GM18870 (cell line): ENCODE results near the gene ANKRD55.
"Not testable (repeated sequence)": the region's sequence is repeated elsewhere in the genome, so short reads cannot be mapped to it uniquely, and the experiment has no call there.

Experiments used
- ATAC-seq: cut with Tn5 transposase; IDR thresholded peaks from one replicate; pipeline ENCODE4 v1.9.1; 2021; ENCODE audit warnings: moderate library complexity; ENCODE audit not compliant: unreplicated experiment

ANKRD55 gene

DNA sequence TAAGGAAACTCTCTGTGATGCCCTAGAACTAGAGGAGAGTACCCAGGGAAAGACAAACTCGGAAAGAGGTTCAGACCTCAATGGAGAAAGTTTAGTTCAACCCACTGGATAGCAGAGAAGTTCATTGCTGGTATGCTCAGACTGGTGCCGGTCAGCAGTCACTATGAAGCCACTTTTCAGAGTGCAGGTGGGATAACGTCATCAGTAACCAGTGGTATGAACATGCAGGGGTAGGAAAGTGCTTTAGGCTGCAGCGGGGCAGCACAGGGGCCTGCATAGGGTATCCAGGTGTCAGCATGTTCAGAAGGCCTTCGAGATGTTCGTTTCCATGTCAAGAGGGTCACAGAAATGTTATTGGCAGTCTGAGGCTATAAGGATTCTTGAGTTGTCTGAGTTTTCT, 20.8 kb upstream of the ANKRD55 start:
- no peak for ATAC-seq

DNA sequence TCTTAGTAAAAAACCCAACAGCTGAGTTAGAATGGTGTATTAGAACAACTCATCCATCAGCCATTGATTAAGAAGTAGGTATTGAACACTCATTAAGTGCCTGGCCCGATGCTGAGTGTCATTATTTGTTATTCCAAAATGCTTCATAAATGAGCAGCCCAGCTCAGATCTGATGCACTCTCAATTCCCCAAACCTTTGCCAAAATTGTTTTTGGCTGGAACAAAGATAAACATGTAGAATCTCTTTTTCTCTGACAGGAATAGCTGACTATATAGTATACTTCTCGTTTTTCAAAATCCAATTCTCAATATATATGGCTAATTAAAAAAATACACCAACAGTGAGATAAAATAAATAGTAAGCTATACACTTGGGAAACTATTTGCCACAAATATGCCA, 20.0 kb upstream of the ANKRD55 start:
- no peak for ATAC-seq

- no peak for ATAC-seq
Observed at GRCh38 chr5:56251918-56252553, 18.9 kb upstream of the ANKRD55 start.

GRCh38 chr5:56251440-56251839, 18.3 kb upstream of the ANKRD55 start:
- no peak for ATAC-seq

DNA sequence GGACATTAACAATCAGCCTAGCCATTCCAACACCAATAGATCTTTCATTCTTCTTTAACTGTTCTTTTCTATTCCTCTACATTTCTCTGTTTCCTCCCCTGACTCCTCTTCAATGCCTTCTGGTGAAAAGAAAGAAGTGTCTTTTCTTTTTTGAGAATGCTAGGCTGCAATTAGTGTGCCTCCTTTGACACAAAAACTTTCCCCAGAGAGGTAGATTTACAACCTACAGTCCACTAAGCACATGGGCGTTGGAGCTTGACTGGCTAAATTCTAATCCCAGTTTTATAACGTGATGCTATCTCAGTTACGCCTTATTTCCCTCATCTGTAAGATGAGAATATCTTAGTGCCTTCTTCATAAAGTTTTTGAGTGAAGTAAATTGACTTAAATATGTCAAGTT, 16.9 kb upstream of the ANKRD55 start:
- no peak for ATAC-seq

DNA sequence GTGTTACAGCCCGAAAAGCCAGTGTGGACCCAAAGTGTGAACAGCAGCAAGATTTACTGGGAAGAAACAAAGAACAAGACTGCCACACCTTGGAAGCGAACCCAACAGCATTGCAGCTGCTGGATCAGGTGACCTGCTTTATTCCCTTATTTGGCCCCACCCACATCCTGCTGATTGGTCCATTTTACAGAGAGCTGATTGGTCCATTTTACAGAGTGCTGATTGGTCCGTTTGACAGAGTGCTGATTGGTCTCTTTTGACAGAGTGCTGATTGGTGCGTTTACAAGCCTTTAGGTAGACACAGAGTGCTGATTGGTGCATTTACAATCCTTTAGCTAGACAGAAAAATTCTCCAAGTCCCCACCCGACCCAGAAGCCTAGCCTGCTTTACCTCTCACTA, 16.0 kb upstream of the ANKRD55 start:
- not testable (repeated sequence) for ATAC-seq

GRCh38 chr5:56247592-56247991, 14.5 kb upstream of the ANKRD55 start:
- no peak for ATAC-seq

- no peak for ATAC-seq
Observed at GRCh38 chr5:56246769-56247168, 13.6 kb upstream of the ANKRD55 start.

- ATAC-seq = no peak
Observed at GRCh38 chr5:56245481-56245880, 12.4 kb upstream of the ANKRD55 start.

DNA sequence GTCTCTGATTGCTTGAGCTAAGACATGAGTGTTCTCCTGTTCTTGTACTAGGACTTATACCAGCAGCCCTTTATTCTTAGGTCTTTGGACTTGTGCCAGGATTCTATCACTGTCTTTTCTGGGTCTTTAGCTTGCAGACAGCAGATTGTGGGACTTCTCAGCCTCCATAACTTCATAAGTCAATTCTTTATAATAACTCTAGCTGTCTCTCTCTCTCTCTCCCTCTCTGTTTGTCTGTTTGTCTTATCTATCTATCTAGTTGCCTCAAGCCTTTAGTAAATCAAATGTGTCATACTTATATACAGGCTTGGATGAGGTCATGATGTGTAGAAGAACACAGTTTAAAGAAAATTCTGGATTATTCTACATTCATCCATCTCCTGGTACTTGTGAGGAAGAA, 11.5 kb upstream of the ANKRD55 start:
- no peak for ATAC-seq

DNA sequence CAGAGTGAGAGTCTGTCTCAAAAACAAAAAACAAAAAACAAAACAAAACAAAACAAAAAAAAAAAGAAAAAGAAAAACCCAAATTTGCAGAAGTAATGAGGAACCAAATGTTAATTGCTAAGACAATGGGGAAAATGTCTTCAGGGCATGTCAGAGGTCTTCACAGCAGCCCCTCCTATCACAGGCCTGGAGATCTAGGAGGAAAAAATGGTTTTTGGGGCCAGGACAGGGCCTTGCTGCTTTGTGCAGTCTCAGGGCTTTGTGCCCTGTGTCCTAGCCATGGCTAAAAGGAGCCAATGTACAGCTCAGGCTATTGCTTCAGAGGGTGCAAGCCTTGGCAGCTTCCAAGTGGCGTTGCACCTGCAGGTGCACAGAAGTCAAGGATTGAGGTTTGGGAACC, 9.1 kb upstream of the ANKRD55 start:
- ATAC-seq = not testable (repeated sequence)

DNA sequence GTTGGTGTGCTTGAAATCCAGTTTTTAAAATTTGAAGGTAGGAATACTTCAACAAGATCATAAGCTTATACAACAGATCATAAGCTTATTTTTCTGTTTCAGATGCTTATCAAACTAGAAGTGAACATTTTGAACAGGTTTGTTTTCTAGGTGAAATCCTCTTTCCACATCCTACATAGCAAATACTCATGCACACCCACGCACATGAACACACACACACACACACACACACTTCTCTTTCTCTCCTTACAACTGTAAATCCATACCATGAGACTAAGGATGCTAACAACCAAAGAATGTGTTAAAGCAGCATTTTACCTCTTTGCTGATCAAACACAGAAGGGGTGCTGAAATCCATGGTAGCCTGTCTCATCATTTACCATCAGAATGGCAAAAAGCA, 592 bp downstream of the ANKRD55 start:
- no peak for ATAC-seq

DNA sequence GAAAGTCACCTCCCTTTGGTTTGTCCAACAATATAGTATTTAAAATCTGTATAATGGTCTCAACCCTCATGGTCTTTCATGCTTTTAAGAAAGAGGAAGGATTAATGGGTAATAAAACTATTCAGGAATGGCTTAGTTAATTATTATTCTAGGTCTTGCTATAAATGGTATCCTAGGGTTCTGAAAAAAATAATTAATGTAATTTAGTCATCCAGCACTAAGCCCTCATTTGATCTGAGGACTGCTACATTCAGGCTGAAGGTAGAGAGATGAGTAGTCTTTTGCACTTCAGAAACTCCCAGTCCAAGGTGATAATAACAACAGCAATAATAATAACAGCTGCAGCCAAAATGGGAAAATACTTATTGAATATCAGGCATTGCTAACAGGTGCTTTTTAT, 2.6 kb downstream of the ANKRD55 start:
- no peak for ATAC-seq

DNA sequence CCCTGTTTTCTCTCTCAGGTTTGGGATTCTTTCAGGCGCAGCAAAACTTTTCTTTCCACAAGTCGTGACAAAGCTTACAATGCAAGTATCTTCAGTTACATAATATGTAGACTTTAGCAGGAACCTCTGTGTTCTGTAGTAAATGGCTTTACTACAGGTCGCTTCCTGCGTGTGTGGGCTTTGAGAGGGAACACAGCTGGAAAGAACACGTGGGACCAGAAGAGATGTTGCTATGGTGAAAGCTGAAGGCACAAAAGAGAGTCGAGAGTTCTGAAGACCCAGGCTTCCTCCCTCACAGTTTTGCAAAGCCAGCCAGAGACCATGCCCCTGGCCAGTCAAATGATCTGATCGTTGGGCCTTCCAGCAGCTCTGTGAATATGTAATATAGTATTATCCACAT, 4.0 kb downstream of the ANKRD55 start:
- ATAC-seq = no peak

- ATAC-seq = no peak
Observed at GRCh38 chr5:56228631-56229030, 4.5 kb downstream of the ANKRD55 start.

DNA sequence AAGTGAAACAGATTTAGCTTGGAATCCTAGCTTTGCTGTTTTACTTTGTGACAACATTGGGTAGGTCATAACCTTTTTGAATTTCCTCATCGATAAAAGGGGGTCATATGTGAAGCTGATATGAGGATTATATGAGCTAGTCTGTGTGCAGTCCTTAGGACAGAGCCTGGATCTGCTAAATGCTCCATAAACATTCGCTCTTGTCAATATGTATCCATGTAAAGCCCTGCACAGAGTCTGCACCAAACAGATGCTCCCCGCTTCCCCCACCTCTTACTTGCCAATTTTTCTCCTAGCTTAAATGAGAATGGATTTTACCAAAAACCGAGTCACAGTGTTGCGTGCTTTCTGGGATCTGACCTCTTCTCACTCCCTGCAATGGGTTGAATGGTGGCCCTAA, 5.4 kb downstream of the ANKRD55 start:
- ATAC-seq = no peak

DNA sequence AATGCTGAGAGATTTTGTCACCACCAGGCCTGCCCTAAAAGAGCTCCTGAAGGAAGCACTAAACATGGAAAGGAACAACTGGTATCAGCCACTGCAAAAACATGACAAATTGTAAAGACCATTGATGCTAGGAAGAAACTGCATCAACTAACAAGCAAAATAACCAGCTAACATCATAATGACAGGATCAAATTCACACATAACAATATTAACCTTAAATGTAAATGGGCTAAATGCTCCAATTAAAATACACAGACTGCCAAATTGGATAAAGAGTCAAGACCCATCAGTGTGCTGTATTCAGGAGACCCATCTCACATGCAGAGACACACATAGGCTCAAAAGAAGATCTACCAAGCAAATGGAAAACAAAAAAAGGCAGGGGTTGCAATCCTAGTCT, 9.8 kb downstream of the ANKRD55 start:
- not testable (repeated sequence) for ATAC-seq

- not testable (repeated sequence) for ATAC-seq
Observed at GRCh38 chr5:56221601-56222000, 11.5 kb downstream of the ANKRD55 start.

GRCh38 chr5:56215019-56215830, 17.9 kb downstream of the ANKRD55 start:
- no peak for ATAC-seq

- ATAC-seq = not testable (repeated sequence)
Observed at GRCh38 chr5:56213886-56214535, 19.1 kb downstream of the ANKRD55 start.

DNA sequence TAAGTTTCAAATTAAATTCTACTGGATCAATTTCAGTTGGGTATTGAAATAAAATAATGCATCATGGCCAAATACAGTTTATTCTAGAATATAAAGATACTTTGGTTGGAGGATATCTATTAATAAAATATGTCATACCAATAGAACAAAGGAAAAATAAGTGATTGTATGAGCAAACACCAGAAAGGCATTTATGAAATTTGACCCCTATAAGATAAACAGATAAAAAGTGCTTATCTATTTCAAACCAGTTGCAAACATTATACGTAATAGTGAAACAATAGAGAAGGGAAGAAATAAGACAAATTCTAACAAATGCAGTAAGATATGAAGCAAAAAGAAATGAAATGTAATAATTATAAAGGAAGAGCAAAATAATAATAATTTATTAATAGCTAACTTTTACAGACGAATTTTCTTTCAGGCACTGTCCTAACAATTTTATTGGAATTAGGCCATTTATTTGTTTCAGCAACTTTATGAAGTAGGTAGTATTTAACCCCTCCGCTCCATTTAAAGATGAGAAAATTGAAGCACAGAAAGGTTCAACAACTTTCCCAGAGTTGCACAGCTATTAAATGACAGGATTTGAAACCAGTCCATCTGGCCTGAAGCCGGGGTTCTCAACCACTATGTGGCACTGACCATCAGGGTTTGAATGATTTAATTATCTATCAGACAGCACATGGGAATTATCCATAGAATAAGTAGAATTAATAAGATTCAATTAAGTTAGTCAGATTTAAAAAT, 20.8 kb downstream of the ANKRD55 start:
- ATAC-seq = no peak
